Stomach (tissue), 4 donors: ENCODE results near the gene VEGFC.

Source experiments
- CTCF ChIP-seq, 7 experiments: fragments of 450-650 bp in 4 of 7; fragments of 200-600 bp in 3 of 7; sonication (generic) in 3 of 7; IDR thresholded peaks; one replicate each; pipeline ENCODE4 v1.5.1; 2016 to 2019; ENCODE audit warnings: antibody characterized with exemption in 7 of 7, control low read depth in 2 of 7, mild to moderate bottlenecking in 1 of 7
- EP300 ChIP-seq: sonication (generic); formaldehyde crosslinking; IDR thresholded peaks from one replicate; pipeline ENCODE4 v1.6.1; 2017; ENCODE audit warnings: antibody characterized with exemption

- TF ChIP-seq CTCF (IDR thresholded peaks at IDR 0.05): no peak
- TF ChIP-seq EP300: no peak
These were observed 40.9 kb upstream of the VEGFC start for GRCh38 chr4:176833400-176834175.
